GM12875 (cell line): Measurements from ENCODE around the gene DNAAF5.

ENCODE experiments used
- H3K4me3 ChIP-seq: one replicate; pipeline ENCODE4 v1.5.1; 2011; ENCODE audit warnings: low read depth, low read length, control low read depth
- CTCF ChIP-seq: IDR thresholded peaks from 2 replicates; pipeline ENCODE4 v1.5.1; 2011; ENCODE audit warnings: low read depth, mild to moderate bottlenecking, control low read depth, inconsistent platforms, low read length, moderate library complexity, borderline replicate concordance; ENCODE audit not compliant: insufficient read depth

DNAAF5 gene

DNA sequence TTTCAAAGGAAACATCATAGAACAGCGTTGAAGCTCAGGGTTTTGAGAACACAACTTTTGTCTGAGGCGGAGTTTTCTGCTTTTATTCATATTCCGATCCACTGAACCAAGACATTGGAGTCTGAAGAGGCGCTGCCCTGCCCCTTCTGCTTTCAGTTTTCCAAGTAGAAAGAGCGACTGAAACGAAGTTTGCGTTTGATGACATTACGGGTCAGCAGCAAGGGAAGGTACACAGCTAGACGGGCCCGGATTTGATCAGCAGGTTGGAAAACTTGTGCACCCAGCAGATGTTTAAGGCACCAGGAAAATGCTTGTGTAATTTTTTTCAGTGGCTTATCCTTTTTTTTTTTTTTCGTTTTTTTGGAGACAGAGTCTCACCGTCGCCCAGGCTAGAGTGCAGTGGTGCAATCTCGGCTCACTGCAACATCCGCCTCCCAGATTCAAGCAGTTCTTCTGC lies 106.5 kb downstream of the DNAAF5 start:
- H3K4me3 ChIP-seq, result no peak overlapping the region
- TF ChIP-seq CTCF, result no peak

DNA sequence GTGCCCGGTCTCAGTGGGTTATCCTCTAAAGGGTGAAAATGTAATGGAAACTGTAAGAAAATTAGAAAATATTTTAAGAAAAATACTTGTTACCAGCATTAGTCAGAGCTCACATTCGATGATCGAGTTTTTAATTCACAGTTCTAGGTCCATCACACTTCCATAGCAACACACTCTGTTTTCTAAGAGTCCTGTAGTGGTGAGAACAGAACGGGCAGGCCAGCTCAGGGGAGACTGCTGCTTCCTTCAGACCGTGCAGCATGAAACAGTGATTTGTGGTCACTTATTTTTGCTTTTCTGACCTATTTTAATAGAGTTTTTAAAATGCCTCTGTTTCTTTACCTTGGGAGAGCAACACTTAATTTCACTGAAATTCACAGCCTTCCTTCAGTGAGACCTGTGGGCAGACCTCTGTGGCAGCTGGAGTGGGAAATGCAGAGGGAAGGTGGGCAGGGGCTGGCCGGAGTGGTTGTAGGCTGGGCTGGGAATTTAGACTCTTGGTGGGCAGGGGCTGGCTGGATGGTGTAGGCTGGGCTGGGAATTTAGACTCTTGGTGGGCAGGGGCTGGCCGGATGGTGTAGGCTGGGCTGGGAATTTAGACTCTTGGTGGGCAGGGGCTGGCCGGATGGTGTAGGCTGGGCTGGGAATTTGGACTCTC lies 107.2 kb downstream of the DNAAF5 start:
- no peak for TF ChIP-seq CTCF
- no peak overlapping the region for H3K4me3 ChIP-seq

DNA sequence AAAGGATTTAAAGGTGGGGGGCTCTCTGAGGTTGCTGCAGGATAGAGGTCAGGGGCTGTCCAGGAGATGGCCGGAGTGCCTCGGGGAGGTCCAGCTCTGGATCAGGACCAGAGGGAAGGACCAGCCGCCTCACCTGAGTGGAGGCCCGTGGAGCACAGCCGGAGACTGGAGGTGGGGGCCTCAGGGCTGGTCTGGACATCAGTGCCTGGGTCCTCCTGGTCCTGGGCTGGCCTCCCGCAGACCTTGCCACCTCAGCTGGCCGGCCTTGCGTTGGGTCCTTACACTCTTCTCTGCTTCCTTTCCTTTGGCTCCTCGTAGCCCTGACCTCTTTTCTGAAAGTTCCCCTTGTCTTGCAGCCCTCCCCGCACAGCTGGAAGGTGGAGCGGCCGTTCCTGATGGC lies 107.8 kb downstream of the DNAAF5 start:
- TF ChIP-seq CTCF, result no peak
- no peak overlapping the region for H3K4me3 ChIP-seq

DNA sequence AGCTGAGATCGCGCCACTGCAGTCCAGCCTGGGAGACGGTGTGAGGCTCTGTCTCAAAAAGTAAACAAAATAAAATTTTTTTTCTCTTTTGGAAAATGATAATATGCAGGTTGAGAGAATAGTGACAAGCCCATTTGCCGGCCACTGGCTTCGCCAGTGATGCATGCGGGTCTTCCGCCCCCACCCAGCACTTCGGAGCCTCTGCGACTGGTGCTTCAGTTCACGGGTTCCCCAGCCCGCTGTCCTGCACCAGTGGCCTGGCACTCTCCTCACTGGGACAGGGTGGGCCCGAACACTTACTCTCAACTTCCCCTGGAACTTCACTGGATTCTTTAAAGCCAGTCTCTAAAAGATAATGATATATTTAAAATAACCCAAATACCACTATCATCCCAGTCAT lies 108.5 kb downstream of the DNAAF5 start:
- H3K4me3 ChIP-seq, result no peak overlapping the region
- no peak for TF ChIP-seq CTCF

GRCh38 chr7:835485-836401 lies 109.2 kb downstream of the DNAAF5 start:
- TF ChIP-seq CTCF, result no peak
- no peak overlapping the region for H3K4me3 ChIP-seq
